ENCODE results near the gene MACROD2.

Gene MACROD2

DNA sequence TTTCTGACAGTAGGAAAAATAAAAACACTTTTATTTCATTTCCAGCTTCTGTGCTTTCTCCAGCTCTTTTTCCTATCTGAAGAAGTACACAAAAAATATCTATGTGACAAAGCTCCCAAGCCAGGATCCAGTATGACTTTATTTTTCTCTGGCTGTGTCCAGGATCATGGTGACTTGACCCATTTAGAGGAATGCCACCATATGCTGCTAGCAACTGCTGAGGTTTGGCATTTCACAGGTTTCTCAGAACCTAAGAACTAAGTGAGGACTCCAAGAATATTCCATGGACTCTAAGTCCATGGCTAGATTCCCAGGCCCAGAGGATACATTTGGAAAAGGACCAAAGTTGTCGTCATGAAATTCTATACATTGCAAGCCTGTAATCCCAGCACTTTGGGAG, 1218.7 kb downstream of the MACROD2 start:
- in situ Hi-C loops (cut with HindIII; ENCODE audit: low pct_ligation_motif_present, low pct_unique_long_range_greater_than_20kb, low sequenced_read_pairs): no loop called here
- no peak for DNase-seq

DNA sequence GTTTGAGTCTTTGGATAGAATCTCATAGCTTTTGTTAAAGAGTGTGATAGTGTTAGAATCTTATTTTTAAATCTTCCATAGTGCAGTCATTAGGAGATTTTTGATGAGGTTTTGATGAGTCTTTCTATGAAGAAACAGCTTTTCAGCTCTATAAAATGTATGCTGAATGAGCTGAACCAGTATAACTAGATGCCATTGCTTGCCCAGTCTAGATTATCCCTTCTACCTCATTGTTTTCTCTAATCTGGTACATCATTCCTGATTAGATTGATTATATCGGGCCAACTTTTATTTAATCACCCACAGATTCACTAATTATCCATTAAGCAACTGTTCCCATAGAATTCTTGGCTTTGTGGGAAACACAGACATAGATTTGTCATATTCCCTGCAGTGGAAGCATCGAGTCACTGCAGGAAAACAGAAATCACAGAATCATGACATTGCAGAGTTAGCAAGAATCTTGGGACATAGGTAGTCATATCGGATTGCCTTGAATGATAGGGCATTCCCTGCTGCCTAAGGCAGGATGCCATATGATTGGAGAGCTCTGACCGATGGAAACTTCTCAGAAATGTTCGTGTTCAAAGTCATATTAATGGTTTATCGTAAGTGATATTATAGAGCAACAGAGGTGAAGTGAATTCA, 1224.8 kb downstream of the MACROD2 start:
- no peak for DNase-seq
- in situ Hi-C loops (cut with HindIII; ENCODE audit: low pct_ligation_motif_present, low pct_unique_long_range_greater_than_20kb, low sequenced_read_pairs): no loop called here

- DNase-seq: no peak
- in situ Hi-C loops (cut with HindIII; ENCODE audit: low pct_ligation_motif_present, low pct_unique_long_range_greater_than_20kb, low sequenced_read_pairs): no loop called here
Observed at GRCh38 chr20:15220778-15221565, 1225.7 kb downstream of the MACROD2 start.

DNA sequence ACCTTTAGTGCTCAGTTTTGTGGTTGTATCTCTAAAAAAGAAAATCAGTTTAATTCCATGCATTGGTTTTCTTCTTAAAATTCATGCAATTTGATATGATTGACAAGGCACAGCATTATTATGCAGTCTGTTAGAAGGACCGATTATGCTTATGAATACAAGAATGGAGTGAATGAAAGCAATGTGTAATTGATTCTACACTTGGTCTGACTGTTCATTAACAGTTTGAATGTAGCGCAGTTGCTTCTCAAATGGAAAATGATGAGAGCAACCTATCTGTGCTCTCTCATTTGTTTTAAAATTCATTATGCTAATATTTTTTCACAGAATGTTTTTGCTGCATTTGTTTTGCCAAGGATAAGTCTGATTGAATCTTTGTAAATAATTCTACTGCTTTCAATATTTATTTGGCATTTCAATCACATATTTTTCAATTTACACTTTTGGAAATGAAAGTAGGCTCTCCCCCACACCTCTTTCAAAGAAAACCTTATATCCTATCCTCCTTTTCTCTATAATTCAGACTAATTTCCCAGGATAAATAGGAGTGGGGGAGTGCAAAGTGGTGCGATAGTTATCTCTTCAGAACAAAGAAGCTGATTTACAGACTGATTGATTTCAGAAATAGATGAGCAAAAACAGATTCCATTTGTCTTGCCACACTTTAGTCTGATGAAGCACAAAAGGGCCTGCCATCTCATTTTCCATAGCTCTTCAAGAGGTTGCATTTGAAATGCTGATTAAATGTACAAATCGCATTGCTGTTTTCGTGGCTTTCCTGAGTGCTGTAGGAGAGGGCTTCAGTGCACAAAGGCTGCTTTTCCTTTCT, 1227.4 kb downstream of the MACROD2 start:
- in situ Hi-C loops (cut with HindIII; ENCODE audit: low pct_ligation_motif_present, low pct_unique_long_range_greater_than_20kb, low sequenced_read_pairs): no loop called here
- DNase-seq: no peak

DNA sequence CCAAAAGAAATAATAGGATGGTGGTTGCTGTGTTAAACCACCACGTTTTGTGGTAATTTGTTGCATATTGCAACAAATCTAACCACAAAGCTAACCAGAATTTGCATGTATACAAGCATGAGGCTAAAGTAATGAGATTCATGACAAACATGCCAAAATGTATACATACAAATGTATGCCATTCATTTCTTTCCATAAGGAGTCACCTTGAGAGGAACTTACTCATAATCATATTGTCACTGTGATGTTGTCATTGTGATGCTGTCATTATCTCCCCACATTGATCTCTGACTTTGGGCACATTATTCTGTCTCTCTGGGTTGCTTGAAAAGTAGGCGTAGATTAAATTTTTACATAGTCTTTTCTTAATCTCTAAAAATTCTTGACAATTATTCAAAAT, 1228.9 kb downstream of the MACROD2 start:
- DNase-seq: no peak
- in situ Hi-C loops (cut with HindIII; ENCODE audit: low pct_ligation_motif_present, low pct_unique_long_range_greater_than_20kb, low sequenced_read_pairs): no loop called here

GRCh38 chr20:15227102-15227501, 1231.8 kb downstream of the MACROD2 start:
- in situ Hi-C loops (cut with HindIII; ENCODE audit: low pct_ligation_motif_present, low pct_unique_long_range_greater_than_20kb, low sequenced_read_pairs): no loop called here
- no peak for DNase-seq

DNA sequence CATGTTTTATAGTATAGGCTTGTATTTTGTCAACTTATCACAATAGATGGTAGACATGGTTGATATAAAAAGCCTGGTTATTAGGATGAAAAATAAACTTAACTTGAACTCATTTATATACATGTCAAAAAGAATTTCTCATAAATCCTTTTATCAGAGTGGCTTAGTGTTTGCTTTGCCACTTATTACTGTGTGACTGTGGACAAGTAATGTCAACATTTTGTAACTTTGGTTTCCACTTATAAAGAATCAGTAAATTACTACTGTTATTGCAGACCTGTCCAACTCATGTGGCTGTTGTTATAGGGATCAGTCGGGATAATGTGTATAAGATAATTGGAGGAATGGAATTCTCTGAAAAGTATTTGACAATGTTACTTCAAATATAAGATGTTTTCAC, 1236.9 kb downstream of the MACROD2 start:
- in situ Hi-C loops (cut with HindIII; ENCODE audit: low pct_ligation_motif_present, low pct_unique_long_range_greater_than_20kb, low sequenced_read_pairs): no loop called here

GRCh38 chr20:15235471-15236198, 1240.3 kb downstream of the MACROD2 start:
- in situ Hi-C loops (cut with HindIII; ENCODE audit: low pct_ligation_motif_present, low pct_unique_long_range_greater_than_20kb, low sequenced_read_pairs): no loop called here
- DNase-seq: no peak

More for the DNA sequence above, 1236.9 kb downstream of the MACROD2 start:
- DNase-seq: no peak

DNA sequence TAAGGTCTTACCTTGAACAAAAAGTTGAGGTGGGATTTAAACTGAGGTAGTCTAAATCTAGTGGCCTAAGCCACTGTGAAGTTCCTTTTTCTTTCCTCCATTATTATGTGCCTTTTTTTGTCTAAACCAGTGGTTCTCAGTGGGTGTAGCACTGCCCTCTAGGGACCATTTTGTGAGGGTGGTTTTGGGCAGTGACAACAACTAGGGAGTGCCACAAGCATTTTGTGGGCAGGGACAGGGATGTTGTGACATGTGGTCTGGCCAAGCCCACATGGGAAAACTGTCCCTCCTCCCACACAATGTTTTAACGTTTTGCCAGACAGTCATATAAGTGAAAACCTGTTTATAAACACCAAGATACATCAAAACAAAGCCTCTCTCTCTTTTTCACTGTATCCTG, 1241.5 kb downstream of the MACROD2 start:
- in situ Hi-C loops (cut with HindIII; ENCODE audit: low pct_ligation_motif_present, low pct_unique_long_range_greater_than_20kb, low sequenced_read_pairs): no loop called here
- DNase-seq: peak; percentile 43

- in situ Hi-C loops (cut with HindIII; ENCODE audit: low pct_ligation_motif_present, low pct_unique_long_range_greater_than_20kb, low sequenced_read_pairs): no loop called here
- DNase-seq: no peak
Observed at GRCh38 chr20:15239542-15240206, 1244.4 kb downstream of the MACROD2 start.

DNA sequence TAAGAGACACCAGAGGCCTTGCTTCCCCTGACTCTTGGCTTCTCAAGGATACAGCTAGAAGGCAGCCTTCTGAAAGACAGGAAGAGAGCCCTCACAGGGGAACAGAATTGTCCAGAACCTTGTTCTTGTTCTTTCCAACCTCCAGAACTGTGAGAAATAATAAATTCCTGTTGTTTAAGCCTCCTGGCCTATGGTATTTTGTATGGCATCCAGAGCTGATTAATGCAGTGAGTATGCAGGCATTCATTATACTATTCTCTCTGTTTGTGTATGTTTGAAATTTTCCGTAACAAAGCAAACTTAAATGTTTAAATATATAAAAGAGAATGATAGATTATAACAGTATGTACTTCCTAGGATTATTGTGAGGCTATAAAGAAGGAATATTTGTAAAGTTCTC, 1245.5 kb downstream of the MACROD2 start:
- in situ Hi-C loops (cut with HindIII; ENCODE audit: low pct_ligation_motif_present, low pct_unique_long_range_greater_than_20kb, low sequenced_read_pairs): no loop called here
- DNase-seq: no peak

DNA sequence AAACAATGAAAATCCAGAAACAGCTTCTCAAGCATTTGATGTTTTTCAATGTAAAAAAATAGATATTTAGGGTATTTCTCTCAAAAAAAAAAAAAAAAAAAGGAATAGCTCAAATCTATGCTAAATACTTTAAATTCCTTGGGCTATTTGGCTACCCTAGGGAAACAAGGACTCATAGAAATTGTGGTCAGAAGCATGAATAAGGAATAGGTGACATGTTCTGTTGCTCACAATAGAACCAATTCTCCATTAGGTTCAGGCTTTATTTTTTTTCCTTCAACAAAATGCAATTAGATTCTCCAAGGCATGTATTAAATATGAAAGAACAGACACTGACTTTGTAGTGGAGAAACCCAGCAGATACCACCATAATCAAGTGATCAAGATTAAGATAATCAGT, 1246.4 kb downstream of the MACROD2 start:
- in situ Hi-C loops (cut with HindIII; ENCODE audit: low pct_ligation_motif_present, low pct_unique_long_range_greater_than_20kb, low sequenced_read_pairs): no loop called here
- no peak for DNase-seq

DNA sequence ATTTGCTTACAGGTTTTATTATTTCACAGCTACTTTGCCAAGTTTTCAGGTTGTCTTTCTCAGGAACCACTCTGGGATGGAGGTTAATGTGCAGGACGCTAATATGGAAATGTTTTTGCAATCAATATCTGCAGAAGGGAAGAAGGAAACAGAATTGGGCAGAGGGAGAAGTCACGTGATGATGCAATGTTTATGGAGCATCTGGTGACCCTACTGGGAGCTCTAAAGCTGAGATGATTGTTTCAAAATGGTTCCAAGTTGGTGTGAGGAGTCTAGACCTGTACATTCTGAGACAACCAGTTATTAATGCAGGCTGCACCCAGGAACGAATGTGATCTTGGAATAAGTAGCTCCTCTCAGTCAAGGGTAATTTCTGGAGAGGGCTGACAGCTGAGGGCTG, 1247.5 kb downstream of the MACROD2 start:
- DNase-seq: no peak
- in situ Hi-C loops (cut with HindIII; ENCODE audit: low pct_ligation_motif_present, low pct_unique_long_range_greater_than_20kb, low sequenced_read_pairs): no loop called here

GRCh38 chr20:15245896-15246295, 1250.6 kb downstream of the MACROD2 start:
- no peak for DNase-seq

GRCh38 chr20:15248618-15249395, 1253.5 kb downstream of the MACROD2 start:
- DNase-seq: peak; percentile 1
- in situ Hi-C loops (cut with HindIII; ENCODE audit: low pct_ligation_motif_present, low pct_unique_long_range_greater_than_20kb, low sequenced_read_pairs): no loop called here

More at GRCh38 chr20:15245896-15246295, 1250.6 kb downstream of the MACROD2 start:
- in situ Hi-C loops (cut with HindIII; ENCODE audit: low pct_ligation_motif_present, low pct_unique_long_range_greater_than_20kb, low sequenced_read_pairs): no loop called here

GRCh38 chr20:15251171-15251570, 1255.9 kb downstream of the MACROD2 start:
- in situ Hi-C loops (cut with HindIII; ENCODE audit: low pct_ligation_motif_present, low pct_unique_long_range_greater_than_20kb, low sequenced_read_pairs): no loop called here
- DNase-seq: no peak

- in situ Hi-C loops (cut with HindIII; ENCODE audit: low pct_ligation_motif_present, low pct_unique_long_range_greater_than_20kb, low sequenced_read_pairs): no loop called here
- DNase-seq: no peak
Observed at GRCh38 chr20:15252304-15252703, 1257.0 kb downstream of the MACROD2 start.

Measured in ACHN (cell line).